ENCODE data around the gene RBMS3. TPM values are rescaled to one million over a fixed set of nuclear protein-coding genes. Genes with fewer than 3 reads are reported as not detected.

The RBMS3 gene
- total RNA-seq, 3 donors from 2014 or later: 4.6 to 53.6 (median 11.7) TPM

DNA sequence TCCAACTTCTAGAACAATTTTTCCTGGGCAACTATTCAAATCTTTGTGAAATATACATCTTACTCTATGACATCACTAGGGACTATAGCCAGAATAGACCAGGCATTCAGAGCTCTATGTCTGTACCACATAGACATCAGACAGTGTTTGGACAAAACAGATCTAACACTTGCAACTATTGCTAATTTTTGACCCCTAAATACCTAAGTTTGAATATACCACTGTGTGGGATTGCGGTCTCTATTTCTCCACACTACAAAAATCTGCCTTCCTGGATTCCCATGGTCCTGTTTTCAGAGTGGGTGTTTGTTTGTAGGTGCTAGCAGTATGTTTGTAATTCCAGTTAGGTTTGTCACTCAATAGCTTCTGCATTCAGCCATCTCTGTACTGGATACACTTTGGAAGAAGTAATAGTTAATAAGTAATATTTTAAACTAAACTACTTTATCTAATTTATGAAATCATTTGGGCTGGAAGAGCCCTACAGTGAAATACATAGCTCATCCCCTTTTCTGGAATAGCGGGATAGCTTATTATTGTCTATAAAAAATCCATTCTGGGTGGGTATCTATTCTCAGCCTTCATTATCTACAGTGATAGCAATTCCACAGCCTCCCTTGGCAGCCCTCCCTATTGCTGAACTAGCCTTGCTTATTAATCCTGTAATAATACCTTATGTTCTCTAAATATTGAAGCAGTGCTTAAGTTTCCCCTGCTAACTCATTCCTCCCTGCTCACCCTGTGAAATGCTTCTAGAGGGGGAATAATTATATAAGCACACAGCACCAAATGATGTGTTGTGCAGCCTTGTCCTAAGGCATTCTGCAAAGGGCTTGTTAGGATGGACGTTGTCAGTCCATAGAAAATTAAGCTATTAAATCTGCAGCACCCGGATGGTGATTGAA is 49.4 kb downstream of the RBMS3 start:
- TF ChIP-seq, protein P1, sequence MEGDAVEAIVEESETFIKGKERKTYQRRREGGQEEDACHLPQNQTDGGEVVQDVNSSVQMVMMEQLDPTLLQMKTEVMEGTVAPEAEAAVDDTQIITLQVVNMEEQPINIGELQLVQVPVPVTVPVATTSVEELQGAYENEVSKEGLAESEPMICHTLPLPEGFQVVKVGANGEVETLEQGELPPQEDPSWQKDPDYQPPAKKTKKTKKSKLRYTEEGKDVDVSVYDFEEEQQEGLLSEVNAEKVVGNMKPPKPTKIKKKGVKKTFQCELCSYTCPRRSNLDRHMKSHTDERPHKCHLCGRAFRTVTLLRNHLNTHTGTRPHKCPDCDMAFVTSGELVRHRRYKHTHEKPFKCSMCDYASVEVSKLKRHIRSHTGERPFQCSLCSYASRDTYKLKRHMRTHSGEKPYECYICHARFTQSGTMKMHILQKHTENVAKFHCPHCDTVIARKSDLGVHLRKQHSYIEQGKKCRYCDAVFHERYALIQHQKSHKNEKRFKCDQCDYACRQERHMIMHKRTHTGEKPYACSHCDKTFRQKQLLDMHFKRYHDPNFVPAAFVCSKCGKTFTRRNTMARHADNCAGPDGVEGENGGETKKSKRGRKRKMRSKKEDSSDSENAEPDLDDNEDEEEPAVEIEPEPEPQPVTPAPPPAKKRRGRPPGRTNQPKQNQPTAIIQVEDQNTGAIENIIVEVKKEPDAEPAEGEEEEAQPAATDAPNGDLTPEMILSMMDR (IDR thresholded peaks at IDR 0.05): no peak
- no peaks in the 10 kb centered on the region for H3K9me3 ChIP-seq
- no peak for ATAC-seq
- intact Hi-C loops (cut with DNase I, micrococcal nuclease): no loop called here
- no peaks in the 10 kb centered on the region for H3K36me3 ChIP-seq (ENCODE audit: low read depth)
- H3K4me3 ChIP-seq: no peak overlapping the region
- no peak for DNase-seq
- no peaks in the 10 kb centered on the region for H3K4me1 ChIP-seq (ENCODE audit: low read depth)

DNA sequence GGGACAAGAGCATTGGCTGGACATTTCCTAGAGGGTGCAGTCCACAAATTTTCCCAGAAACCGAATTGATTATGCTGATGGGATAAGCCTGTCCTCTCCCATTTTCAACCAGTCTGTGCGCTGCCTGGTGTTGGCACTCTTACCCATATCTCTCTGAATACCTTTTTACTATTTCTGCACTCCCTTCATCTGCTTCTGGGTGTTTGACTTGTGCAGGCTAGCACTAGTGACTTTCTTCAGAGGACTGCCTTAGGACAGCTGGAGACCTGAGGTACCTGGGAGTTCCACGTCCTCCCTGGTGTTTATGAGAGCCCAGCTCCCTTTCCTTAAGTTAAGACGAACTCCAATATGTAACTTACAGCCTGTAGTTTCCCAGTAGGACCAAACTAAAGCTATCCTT is 50.2 kb downstream of the RBMS3 start:
- H3K9me3 ChIP-seq: no peaks in the 10 kb centered on the region
- intact Hi-C loops (cut with DNase I, micrococcal nuclease): no loop called here
- DNase-seq (no peak), ATAC-seq (no peak)
- no peaks in the 10 kb centered on the region for H3K4me1 ChIP-seq (ENCODE audit: low read depth)
- TF ChIP-seq, protein P1 (IDR thresholded peaks at IDR 0.05): no peak
- H3K36me3 ChIP-seq (ENCODE audit: low read depth): no peaks in the 10 kb centered on the region
- no peak overlapping the region for H3K4me3 ChIP-seq

DNA sequence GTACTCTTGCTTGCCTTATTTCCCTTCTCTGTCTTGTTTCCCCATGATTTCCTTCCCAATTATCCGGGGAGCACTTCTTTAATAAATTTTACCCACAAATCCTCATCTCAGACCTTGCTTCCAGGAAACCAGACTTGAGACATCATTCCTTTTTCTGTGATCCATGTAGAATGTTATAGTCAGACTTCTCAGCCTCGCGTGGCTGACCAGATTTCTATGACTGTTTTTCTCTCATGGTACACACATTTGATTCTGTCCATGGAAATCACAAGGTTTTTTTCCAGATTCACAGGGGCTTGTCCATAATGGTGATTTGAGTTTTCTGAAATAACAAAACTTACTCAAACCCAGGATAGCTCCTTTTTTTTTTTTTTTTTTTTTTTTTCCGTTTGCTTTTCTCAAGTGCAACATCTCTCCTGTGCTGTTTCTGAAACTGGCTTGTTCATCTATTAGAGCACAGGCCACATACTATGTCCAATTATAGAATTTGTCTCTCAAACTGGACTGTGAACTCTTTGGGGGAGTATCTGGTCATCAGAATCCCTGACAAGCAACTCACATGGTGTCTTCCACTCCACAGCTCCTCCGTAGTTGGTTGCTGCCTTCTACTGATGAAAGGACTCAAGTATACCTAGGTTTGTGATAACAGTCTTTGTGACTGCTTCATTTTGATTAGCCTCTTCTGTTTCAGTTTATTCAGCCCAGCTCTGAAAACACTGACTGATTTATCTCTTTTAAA is 50.8 kb downstream of the RBMS3 start:
- Histone ChIP-seq H3K9me3 (no peaks in the 10 kb centered on the region), H3K4me3 (no peak overlapping the region), H3K36me3 (ENCODE audit: low read depth) (no peaks in the 10 kb centered on the region), H3K4me1 (ENCODE audit: low read depth) (no peaks in the 10 kb centered on the region)
- ATAC-seq (no peak), DNase-seq (no peak)
- intact Hi-C loops (cut with DNase I, micrococcal nuclease): no loop called here
- TF ChIP-seq, protein P1 (IDR thresholded peaks at IDR 0.05): no peak

DNA sequence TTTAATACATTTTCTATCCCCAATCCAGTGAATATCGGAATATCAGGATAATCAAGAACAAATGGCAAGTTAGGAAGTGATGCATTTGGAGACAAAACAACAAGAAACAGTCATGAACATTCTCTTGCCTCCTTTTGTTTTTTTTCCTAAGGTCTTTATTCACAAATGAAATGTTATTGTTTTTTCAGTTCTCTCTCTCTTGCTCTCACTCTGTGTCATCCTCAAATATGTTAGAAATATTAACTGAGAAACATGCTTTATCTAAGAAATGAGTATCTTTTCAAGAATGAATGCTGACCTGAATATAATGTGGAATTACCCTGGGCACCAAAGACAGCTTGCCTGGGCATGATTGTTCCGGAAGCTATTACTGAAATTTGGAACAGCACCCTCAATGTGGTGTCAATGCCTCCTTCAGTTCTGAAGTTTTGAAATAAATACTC is 51.3 kb downstream of the RBMS3 start:
- no peaks in the 10 kb centered on the region for H3K4me1 ChIP-seq (ENCODE audit: low read depth)
- intact Hi-C loops (cut with DNase I, micrococcal nuclease): no loop called here

DNA sequence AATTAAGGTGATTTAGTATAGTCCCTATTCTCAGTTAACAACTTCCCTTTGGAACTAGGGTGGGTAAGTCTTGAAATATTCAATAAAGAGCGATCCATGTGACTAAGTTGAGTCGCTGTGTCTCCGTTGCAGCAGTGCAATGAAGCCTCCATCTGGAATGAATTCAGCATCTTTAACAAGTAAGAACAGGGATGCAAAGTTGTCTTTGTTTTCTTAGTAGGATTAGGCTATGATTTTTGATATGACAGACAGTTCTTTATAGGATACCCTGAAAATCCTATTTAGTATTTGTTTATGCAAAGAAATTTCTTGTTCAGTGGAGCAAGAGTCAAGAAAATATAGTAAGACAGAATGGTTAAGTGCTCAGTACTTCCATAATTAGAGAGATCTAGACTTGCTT is 52.7 kb downstream of the RBMS3 start:
- no peaks in the 10 kb centered on the region for H3K4me1 ChIP-seq (ENCODE audit: low read depth)
- ATAC-seq: no peak

More for the DNA sequence above, 51.3 kb downstream of the RBMS3 start:
- no peak for DNase-seq
- Histone ChIP-seq H3K4me3 (no peak overlapping the region), H3K9me3 (no peaks in the 10 kb centered on the region), H3K36me3 (ENCODE audit: low read depth) (no peaks in the 10 kb centered on the region)
- TF ChIP-seq, protein P1 (IDR thresholded peaks at IDR 0.05): no peak
- no peak for ATAC-seq

More for the DNA sequence above, 52.7 kb downstream of the RBMS3 start:
- TF ChIP-seq, protein P1 (IDR thresholded peaks at IDR 0.05): no peak
- DNase-seq: no peak
- H3K4me3 ChIP-seq: no peak overlapping the region
- no peaks in the 10 kb centered on the region for H3K36me3 ChIP-seq (ENCODE audit: low read depth)
- H3K9me3 ChIP-seq: no peaks in the 10 kb centered on the region
- intact Hi-C loops (cut with DNase I, micrococcal nuclease): no loop called here
